Right lobe of liver (tissue), 4 donors: ENCODE measurements around the gene R3HDM2.

Experiments
- POLR2A ChIP-seq: fragments of 450-650 bp; IDR thresholded peaks from one replicate; pipeline ENCODE4 v1.6.1; 2017; ENCODE audit warnings: antibody characterized with exemption, mild to moderate bottlenecking
- TF ChIP-seq, protein P1 (sequence below), 4 donors: fragments of 200-600 bp in 3 of 4; fragments of 450-650 bp in 1 of 4; IDR thresholded peaks; one replicate each; pipeline versions ENCODE4 v1.5.1 to v1.8.0; 2016 to 2022; ENCODE audit warnings: antibody characterized with exemption in 4 of 4, mild to moderate bottlenecking in 2 of 4
- donor health status: DM: no; HTN: no; CAD: no.
- donor health status: DM: no; HTN: no; CAD: no.
- donor health status: DM: no; HTN: yes; CAD: no.

DNA sequence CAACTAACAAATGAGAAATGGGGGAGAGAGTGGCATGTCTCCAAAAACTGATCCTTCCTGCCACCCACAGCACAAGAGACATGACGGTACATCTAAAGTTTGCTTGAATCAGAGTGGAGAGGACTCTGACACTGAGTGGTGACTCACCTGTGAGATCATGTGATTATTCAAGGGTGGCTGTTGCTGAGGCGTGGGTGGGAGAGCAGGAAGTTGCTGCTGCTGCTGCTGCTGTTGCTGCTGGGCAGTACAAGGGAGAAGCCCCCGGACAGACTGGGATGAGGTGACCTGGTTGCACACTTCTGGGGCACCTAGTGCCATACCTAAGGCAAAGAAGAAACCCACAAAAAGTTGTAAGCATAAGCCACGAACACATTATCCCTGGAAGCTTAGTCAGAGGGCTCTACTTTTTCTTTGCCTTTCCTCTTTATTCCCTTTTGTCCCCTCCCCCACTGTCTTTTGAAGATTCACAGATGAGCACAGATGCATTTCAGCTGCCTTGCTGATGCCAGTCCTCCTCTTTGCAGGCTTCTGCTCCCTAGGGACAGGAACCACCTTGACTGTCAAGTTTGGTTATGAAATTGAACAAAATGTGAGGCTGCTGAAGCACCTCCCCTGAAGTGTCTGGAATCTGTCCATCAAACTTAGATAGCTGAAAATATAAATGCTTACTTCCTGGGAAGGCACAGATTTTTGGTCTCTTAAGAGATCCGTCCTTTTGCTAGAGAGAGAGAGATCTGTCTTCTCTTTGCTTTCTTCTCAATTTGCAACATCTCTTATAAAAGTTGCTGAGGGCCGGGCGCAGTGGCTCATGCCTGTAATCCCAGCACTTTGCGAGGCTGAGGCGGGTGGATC, 150.4 kb downstream of the R3HDM2 start:
- TF ChIP-seq, protein P1, sequence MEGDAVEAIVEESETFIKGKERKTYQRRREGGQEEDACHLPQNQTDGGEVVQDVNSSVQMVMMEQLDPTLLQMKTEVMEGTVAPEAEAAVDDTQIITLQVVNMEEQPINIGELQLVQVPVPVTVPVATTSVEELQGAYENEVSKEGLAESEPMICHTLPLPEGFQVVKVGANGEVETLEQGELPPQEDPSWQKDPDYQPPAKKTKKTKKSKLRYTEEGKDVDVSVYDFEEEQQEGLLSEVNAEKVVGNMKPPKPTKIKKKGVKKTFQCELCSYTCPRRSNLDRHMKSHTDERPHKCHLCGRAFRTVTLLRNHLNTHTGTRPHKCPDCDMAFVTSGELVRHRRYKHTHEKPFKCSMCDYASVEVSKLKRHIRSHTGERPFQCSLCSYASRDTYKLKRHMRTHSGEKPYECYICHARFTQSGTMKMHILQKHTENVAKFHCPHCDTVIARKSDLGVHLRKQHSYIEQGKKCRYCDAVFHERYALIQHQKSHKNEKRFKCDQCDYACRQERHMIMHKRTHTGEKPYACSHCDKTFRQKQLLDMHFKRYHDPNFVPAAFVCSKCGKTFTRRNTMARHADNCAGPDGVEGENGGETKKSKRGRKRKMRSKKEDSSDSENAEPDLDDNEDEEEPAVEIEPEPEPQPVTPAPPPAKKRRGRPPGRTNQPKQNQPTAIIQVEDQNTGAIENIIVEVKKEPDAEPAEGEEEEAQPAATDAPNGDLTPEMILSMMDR (IDR thresholded peaks at IDR 0.05), result no peak
- peak; percentile 71 for TF ChIP-seq POLR2A
